Measurements from ENCODE around the gene EPN3.

GRCh38 chr17:50587571-50587970, 55.0 kb downstream of the EPN3 start:
- TF ChIP-seq CTCF (conservative IDR thresholded peaks at IDR 0.05) (no peak), EZH2 (IDR thresholded peaks at IDR 0.05; ENCODE audit: low read depth) (no peak)
